Upper lobe of right lung (tissue), 1 donor: ENCODE data around the gene ADRA2C. TPM values are rescaled to one million over a fixed set of nuclear protein-coding genes. Genes with fewer than 3 reads are reported as not detected.

Source experiments
- ATAC-seq: fragments of 200-7000 bp; cut with Tn5 transposase; one replicate; pipeline ENCODE4 v1.9.1; 2020; ENCODE audit warnings: mild to moderate bottlenecking, moderate library complexity
- DNase-seq: peaks from one replicate; pipeline ENCODE4 v3.0.0-alpha.2; 2020
- H3K27ac ChIP-seq: fragments of 200-600 bp; one replicate; pipeline ENCODE4 v1.8.0; 2022
- H3K27me3 ChIP-seq: fragments of 200-600 bp; one replicate; pipeline ENCODE4 v1.8.0; 2022; ENCODE audit warnings: mild to moderate bottlenecking
- H3K36me3 ChIP-seq: fragments of 200-600 bp; one replicate; pipeline ENCODE4 v1.8.0; 2022
- H3K4me1 ChIP-seq: fragments of 200-600 bp; one replicate; pipeline ENCODE4 v1.8.0; 2022
- H3K4me3 ChIP-seq: fragments of 200-600 bp; one replicate; pipeline ENCODE4 v1.8.0; 2022; ENCODE audit warnings: mild to moderate bottlenecking
- H3K9me3 ChIP-seq: fragments of 200-600 bp; one replicate; pipeline ENCODE4 v1.8.0; 2022
- intact Hi-C: fragments of 100-400 bp; cut with DNase I; formaldehyde crosslinking; loops from one replicate; pipeline ENCODE4 v1.11.0; 2022
- total RNA-seq: library from RNA; stranded (reverse); fragmentation: NEBNext Ultra II Directional; extraction: Animal tissue kit (Norgen Biotek cat#: 25700); gene quantifications from one replicate; pipeline ENCODE4 v1.2.1, GENCODE V29; 2021
- TF ChIP-seq, protein P1 (sequence below): fragments of 200-600 bp; IDR thresholded peaks from one replicate; pipeline ENCODE4 v1.8.0; 2022; ENCODE audit warnings: antibody characterized with exemption
- donor health status: DM: no; HTN: yes; CAD: no; lungs with severe emphysema.

The ADRA2C gene
- total RNA-seq, 1 donor from 2014 or later, result 7.3 TPM

DNA sequence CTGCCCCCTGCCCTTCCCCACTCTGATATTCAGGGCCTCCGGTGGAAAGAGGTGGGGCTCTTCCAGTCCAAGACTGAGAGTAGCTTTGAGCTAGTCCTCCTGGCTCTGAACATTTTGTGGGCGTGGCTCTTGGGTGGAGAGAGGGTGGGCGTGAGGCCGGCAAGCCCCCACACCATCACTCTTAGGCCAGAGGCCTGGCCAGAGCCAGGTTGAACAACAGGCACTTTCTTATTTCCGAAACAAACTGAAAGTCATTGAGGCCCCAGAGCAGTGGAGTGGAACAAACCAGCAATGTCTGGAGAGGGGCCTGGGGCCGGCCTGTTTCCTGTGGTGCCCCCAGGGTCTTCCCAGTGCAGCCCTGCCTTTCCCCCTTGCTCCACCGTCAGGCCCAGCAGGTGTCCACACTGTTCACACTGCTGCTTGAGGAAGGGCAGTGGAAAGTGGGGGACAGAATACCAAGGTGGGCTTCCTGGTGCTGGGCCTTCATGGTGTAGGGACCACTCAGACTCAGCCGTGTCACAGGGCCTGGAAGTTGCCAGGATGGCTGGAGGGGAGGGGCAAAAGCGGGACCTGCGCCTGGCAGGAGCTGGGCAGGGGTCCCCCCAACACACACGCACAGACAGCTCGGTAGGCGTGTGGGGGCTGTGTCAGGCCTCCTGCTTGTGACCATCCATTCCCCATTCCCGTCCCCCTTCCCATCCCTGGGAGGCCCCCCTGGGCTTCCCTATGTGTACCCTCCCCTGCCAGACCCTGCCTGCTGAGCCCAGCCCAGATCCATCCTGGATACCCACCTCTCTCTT lies 2.9 kb downstream of the ADRA2C start:
- TF ChIP-seq, protein P1, sequence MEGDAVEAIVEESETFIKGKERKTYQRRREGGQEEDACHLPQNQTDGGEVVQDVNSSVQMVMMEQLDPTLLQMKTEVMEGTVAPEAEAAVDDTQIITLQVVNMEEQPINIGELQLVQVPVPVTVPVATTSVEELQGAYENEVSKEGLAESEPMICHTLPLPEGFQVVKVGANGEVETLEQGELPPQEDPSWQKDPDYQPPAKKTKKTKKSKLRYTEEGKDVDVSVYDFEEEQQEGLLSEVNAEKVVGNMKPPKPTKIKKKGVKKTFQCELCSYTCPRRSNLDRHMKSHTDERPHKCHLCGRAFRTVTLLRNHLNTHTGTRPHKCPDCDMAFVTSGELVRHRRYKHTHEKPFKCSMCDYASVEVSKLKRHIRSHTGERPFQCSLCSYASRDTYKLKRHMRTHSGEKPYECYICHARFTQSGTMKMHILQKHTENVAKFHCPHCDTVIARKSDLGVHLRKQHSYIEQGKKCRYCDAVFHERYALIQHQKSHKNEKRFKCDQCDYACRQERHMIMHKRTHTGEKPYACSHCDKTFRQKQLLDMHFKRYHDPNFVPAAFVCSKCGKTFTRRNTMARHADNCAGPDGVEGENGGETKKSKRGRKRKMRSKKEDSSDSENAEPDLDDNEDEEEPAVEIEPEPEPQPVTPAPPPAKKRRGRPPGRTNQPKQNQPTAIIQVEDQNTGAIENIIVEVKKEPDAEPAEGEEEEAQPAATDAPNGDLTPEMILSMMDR, result no peak
- no peak overlapping the region for H3K27ac ChIP-seq
- peaks cover 55% of the 10 kb centered on the region for H3K27me3 ChIP-seq
- H3K4me3 ChIP-seq, result no peak overlapping the region
- no peak for ATAC-seq
- intact Hi-C loops, result no loop called here
- DNase-seq, result no peak
- no peaks in the 10 kb centered on the region for H3K4me1 ChIP-seq
- H3K9me3 ChIP-seq, result no peaks in the 10 kb centered on the region
- H3K36me3 ChIP-seq, result no peaks in the 10 kb centered on the region

DNA sequence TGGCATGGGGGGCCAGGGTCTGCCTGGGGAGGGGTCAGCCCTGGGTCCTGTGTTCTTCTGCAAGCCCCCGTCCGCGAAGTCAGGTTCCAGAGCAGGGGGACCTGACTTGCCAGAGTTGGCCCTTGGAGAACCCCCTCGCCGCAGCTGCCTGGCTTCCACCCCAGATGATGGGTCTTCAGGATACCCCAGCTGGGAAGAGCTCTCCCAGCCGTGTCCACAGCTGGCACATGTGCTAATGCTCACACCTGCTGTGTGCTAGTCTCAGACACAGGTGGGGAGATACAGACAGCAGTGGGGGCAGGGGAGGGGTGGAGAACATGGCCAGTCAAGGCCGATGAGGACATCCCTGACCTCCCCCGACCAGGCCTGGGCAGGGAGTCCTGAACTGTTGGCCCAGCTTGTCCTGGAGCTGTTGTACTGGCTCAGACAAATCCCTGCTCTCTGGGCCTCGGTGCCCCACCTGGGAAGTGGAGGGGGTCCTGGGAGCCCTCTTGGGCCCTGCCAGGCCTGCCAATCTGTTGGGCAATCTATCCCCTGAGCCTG lies 3.5 kb downstream of the ADRA2C start:
- intact Hi-C loops, result no loop called here
- Histone ChIP-seq H3K27me3 (peaks cover 48% of the 10 kb centered on the region), H3K4me3 (no peak overlapping the region), H3K27ac (no peak overlapping the region), H3K9me3 (no peaks in the 10 kb centered on the region), H3K4me1 (no peaks in the 10 kb centered on the region), H3K36me3 (no peaks in the 10 kb centered on the region)
- DNase-seq (no peak), ATAC-seq (no peak)
- TF ChIP-seq, protein P1, result no peak

DNA sequence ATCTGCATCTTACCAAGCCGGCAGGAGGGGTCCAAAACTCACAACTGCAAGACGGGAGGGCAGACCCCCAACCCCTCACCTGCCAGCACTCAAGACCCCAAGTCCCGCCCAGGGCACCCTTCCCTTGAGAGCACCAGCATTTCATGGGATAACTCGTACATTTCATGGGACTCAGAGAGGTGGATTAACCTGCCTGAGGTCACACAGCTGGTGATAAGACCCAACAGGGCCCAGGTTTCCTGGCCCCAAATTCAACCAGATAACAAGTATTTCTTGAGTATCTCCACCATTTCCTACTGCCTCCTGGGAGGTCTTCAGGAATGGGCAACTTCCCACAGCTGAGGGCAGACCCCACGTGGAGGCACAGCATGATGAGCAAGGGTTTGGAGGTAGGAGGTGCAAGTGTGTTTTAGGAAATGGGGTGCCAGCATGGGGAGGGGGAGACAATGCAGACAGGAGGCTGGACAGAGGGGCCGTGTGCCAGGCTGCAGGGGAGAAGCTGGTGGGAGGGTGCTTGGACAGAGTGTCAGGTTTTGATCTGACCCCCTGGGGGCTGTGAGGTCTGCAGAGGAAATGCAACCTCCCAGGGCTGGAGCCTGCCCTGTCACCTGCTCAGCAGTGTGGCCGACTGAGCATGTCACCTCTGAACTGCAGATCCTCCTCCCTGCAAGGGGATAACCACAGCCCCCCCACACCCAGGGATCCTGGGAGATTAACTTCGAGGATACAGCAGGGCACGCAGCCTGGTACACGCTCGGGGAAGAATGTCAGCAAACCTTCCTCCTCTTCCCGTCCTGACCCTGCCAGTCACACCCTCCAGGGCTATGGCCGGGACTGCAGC lies 4.4 kb downstream of the ADRA2C start:
- no peaks in the 10 kb centered on the region for H3K4me1 ChIP-seq
- TF ChIP-seq, protein P1, result no peak
- H3K27ac ChIP-seq, result no peak overlapping the region
- no peak overlapping the region for H3K4me3 ChIP-seq
- no peaks in the 10 kb centered on the region for H3K36me3 ChIP-seq
- DNase-seq (no peak), ATAC-seq (no peak)
- H3K27me3 ChIP-seq, result peaks cover 44% of the 10 kb centered on the region
- no peaks in the 10 kb centered on the region for H3K9me3 ChIP-seq
- intact Hi-C loops, result no loop called here

DNA sequence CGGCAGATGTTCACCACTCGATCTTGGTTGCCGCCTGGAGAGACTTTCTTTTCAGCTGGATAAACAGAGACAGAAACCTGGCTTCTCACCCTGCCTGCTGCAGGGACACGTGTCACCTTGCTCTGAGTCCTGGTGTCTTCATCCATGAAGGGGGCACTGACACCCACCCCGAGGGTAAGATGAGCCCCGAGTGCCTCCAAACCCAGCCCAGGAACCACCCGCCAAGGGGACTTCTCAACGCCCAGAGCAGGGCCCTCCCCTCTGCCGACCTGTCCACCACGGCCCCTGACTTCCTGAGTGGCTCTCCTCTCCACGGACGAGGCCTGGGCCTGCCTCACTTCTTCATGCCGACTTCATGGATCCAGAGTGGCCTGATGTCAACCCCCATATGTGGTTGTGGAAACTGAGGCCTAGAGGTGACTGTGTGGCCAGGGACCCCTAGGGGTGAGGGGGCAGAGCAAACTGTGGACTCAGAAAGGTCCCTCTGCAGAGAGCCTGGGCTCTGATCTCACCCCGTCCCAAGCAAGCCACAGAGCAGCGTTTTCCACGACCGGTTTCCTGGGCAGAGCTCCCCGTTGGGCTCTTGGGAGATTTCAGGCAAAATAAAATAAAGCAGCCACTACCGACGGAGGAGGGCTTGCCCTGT lies 5.1 kb downstream of the ADRA2C start:
- no peaks in the 10 kb centered on the region for H3K9me3 ChIP-seq
- no peak for ATAC-seq
- DNase-seq, result no peak
- TF ChIP-seq, protein P1, result no peak
- H3K36me3 ChIP-seq, result no peaks in the 10 kb centered on the region
- H3K4me1 ChIP-seq, result no peaks in the 10 kb centered on the region
- intact Hi-C loops, result no loop called here
- H3K27ac ChIP-seq, result no peak overlapping the region
- H3K4me3 ChIP-seq, result no peak overlapping the region
- peaks cover 44% of the 10 kb centered on the region for H3K27me3 ChIP-seq

DNA sequence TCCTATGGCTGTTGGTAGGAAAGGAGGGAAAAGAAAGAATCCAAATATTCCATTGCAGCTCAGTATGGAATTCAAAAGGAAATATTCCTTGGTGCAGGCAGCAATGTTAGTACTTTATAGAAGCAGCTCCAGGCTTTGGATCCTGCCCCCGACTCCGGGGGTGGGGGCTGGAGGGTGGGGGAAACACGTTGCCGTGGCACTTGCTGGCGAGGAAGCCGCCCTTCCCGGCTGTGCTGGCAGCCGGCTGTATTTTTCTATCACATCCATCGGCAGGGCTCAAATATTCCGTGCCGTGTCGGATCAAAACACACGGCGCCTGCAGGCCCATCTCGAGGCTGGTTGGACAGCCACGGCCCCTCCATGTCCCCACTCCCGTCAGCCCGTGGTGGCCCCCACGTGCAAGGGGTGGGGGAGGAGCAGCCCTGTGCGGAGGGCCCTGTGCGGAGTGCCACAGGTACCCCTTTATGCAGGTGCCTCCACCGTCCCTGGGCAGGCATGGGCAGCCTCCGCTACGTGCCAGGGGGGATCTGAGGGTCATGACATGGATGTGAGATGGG lies 5.8 kb downstream of the ADRA2C start:
- DNase-seq (no peak), ATAC-seq (no peak)
- H3K27me3 ChIP-seq, result peaks cover 48% of the 10 kb centered on the region
- TF ChIP-seq, protein P1, result no peak
- no peaks in the 10 kb centered on the region for H3K9me3 ChIP-seq
- no peaks in the 10 kb centered on the region for H3K36me3 ChIP-seq
- no peak overlapping the region for H3K4me3 ChIP-seq
- H3K4me1 ChIP-seq, result no peaks in the 10 kb centered on the region
- H3K27ac ChIP-seq, result no peak overlapping the region
- intact Hi-C loops, result no loop called here
